SK-N-SH (cell line): ENCODE measurements around the gene TBC1D5. TPM values are rescaled to one million over a fixed set of nuclear protein-coding genes. Genes with fewer than 3 reads are reported as not detected.

Source experiments
- CTCF ChIA-PET: fragments of 300-600, 350-600 bp; formaldehyde crosslinking; extraction: SDS; loops from one replicate; lab custom pipeline; 2021; lab: Yijun Ruan, JAX
- POLR2A ChIA-PET: fragments of 350-600 bp; sonication (Branson Sonifier 250); formaldehyde crosslinking; extraction: SDS; loops from one replicate; lab custom pipeline; 2020; ENCODE audit warnings: antibody characterized with exemption, inconsistent platforms; lab: Yijun Ruan, JAX
- DNase-seq: peaks from one replicate; pipeline ENCODE4 v3.0.0; 2012
- H2AFZ ChIP-seq: fragments of 200-600 bp; sonication (generic); 2 replicates; pipeline ENCODE4 v1.8.1; 2016; ENCODE audit warnings: antibody characterized with exemption, mild to moderate bottlenecking, low read depth
- H3F3A ChIP-seq: fragments of 200-600 bp; sonication (generic); replicated peaks from 2 replicates; pipeline ENCODE3; 2016; ENCODE audit warnings: antibody characterized with exemption, mild to moderate bottlenecking; ENCODE audit not compliant: insufficient read depth
- H3K27ac ChIP-seq, 2 experiments: fragments of 200-500 bp in 1 of 2; fragments of 200-600 bp in 1 of 2; sonication (Bioruptor generic) in 1 of 2; sonication (generic), shearing (Covaris generic) in 1 of 2; 2 replicates each; pipeline versions ENCODE4 v1.5.1 to v1.6.1; 2014 to 2016; ENCODE audit warnings: low read depth in 2 of 2, inconsistent platforms in 1 of 2, low read length in 1 of 2, mild to moderate bottlenecking in 1 of 2, mixed read lengths in 1 of 2
- H3K27me3 ChIP-seq: fragments of 200-600 bp; sonication (generic), shearing (Covaris generic); 2 replicates; pipeline ENCODE4 v1.6.1; 2016; ENCODE audit warnings: mixed run types; ENCODE audit not compliant: insufficient read depth
- H3K36me3 ChIP-seq, 2 experiments: fragments of 200-500 bp in 1 of 2; fragments of 200-600 bp in 1 of 2; sonication (Bioruptor generic) in 1 of 2; sonication (generic) in 1 of 2; replicated peaks in 1 of 2; 2 replicates each; pipeline versions ENCODE3 to v1.5.1; 2014 to 2016; ENCODE audit warnings: low read length in 1 of 2, mild to moderate bottlenecking in 1 of 2; ENCODE audit not compliant: insufficient read depth in 2 of 2, control insufficient read depth in 1 of 2
- H3K4me1 ChIP-seq, 2 experiments: fragments of 200-500 bp in 1 of 2; fragments of 200-600 bp in 1 of 2; sonication (Bioruptor generic) in 1 of 2; sonication (generic), shearing (Covaris generic) in 1 of 2; 2 replicates each; pipeline versions ENCODE4 v1.5.1 to v1.6.1; 2014 to 2016; ENCODE audit warnings: low read depth in 1 of 2, low read length in 1 of 2, mixed run types in 1 of 2; ENCODE audit not compliant: insufficient read depth in 2 of 2, control insufficient read depth in 1 of 2
- H3K4me2 ChIP-seq: fragments of 200-600 bp; sonication (generic), shearing (Covaris generic); 2 replicates; pipeline ENCODE4 v1.6.1; 2017; ENCODE audit warnings: mixed run types
- H3K4me3 ChIP-seq, 2 experiments: fragments of 200-500 bp in 1 of 2; fragments of 200-600 bp in 1 of 2; sonication (Bioruptor generic) in 1 of 2; sonication (generic), shearing (Covaris generic) in 1 of 2; 2 replicates each; pipeline versions ENCODE4 v1.5.1 to v1.8.1; 2014 to 2016; ENCODE audit warnings: low read depth in 2 of 2, inconsistent platforms in 1 of 2, low read length in 1 of 2, mild to moderate bottlenecking in 1 of 2, mixed read lengths in 1 of 2, moderate library complexity in 1 of 2
- H3K79me2 ChIP-seq: fragments of 200-600 bp; sonication (generic); 2 replicates; pipeline ENCODE4 v1.8.1; 2017; ENCODE audit warnings: mild to moderate bottlenecking; ENCODE audit not compliant: insufficient read depth
- H3K9ac ChIP-seq: fragments of 200-600 bp; sonication (generic); 2 replicates; pipeline ENCODE4 v1.6.1; 2017; ENCODE audit warnings: mixed run types
- H3K9me2 ChIP-seq: fragments of 200-600 bp; sonication (generic); 2 replicates; pipeline ENCODE4 v1.6.1; 2017; ENCODE audit warnings: mixed run types
- H3K9me3 ChIP-seq: fragments of 200-600 bp; sonication (generic); 2 replicates; pipeline ENCODE4 v1.6.1; 2017; ENCODE audit warnings: mixed run types, mild to moderate bottlenecking, moderate library complexity
- H4K20me1 ChIP-seq: fragments of 200-600 bp; sonication (generic); 2 replicates; pipeline ENCODE4 v1.6.1; 2017; ENCODE audit warnings: mild to moderate bottlenecking, mixed run types; ENCODE audit not compliant: insufficient read depth
- CTCF ChIP-seq: fragments of 200-600 bp; sonication (generic); IDR thresholded peaks from 2 replicates; pipeline ENCODE4 v1.6.1; 2017; ENCODE audit warnings: antibody characterized with exemption, mild to moderate bottlenecking, moderate library complexity
- ELF1 ChIP-seq: IDR thresholded peaks from 2 replicates; pipeline ENCODE4 v1.4.0; 2012
- EP300 ChIP-seq, 2 experiments: IDR thresholded peaks; 2 replicates each; pipeline versions ENCODE4 v1.4.0 to v1.6.1; 2012; ENCODE audit warnings: borderline replicate concordance in 1 of 2, low read depth in 1 of 2, low read length in 1 of 2
- IRF3 ChIP-seq: fragments of 150-350 bp; IDR thresholded peaks from 2 replicates; pipeline ENCODE4 v1.6.1; 2016; ENCODE audit warnings: mild to moderate bottlenecking, low read depth, low read length
- MAX ChIP-seq: IDR thresholded peaks from 2 replicates; pipeline ENCODE4 v1.4.0; 2012; ENCODE audit warnings: low read depth
- MEF2A ChIP-seq: IDR thresholded peaks from 2 replicates; pipeline ENCODE4 v1.4.0; 2012; ENCODE audit warnings: low read depth, borderline replicate concordance
- NFIC ChIP-seq: IDR thresholded peaks from 2 replicates; pipeline ENCODE4 v1.4.0; 2012; ENCODE audit warnings: borderline replicate concordance
- NRF1 ChIP-seq: IDR thresholded peaks from 2 replicates; pipeline ENCODE4 v1.6.1; 2012; ENCODE audit warnings: low read depth, mild to moderate bottlenecking, low read length
- PBX3 ChIP-seq: IDR thresholded peaks from 2 replicates; pipeline ENCODE4; 2012
- POLR2AphosphoS5 ChIP-seq: IDR thresholded peaks from 2 replicates; pipeline ENCODE4 v1.6.1; 2012; ENCODE audit warnings: low read depth, low read length
- RAD21 ChIP-seq: IDR thresholded peaks from 2 replicates; pipeline ENCODE4 v1.6.1; 2012; ENCODE audit warnings: mild to moderate bottlenecking, low read length
- RCOR1 ChIP-seq: fragments of 150-350 bp; IDR thresholded peaks from 2 replicates; pipeline ENCODE4 v1.6.1; 2017; ENCODE audit warnings: antibody characterized with exemption, low read length
- RFX5 ChIP-seq: IDR thresholded peaks from 2 replicates; pipeline ENCODE4 v1.6.1; 2012; ENCODE audit warnings: mild to moderate bottlenecking, improper control_type of control experiment, low read length
- TAF1 ChIP-seq: IDR thresholded peaks from 2 replicates; pipeline ENCODE4 v1.6.1; 2012; ENCODE audit warnings: low read depth, mild to moderate bottlenecking, low read length, moderate library complexity, borderline replicate concordance
- TEAD4 ChIP-seq: IDR thresholded peaks from 2 replicates; pipeline ENCODE4 v1.4.0; 2012; ENCODE audit warnings: mild to moderate bottlenecking, borderline replicate concordance; ENCODE audit not compliant: insufficient read depth
- USF1 ChIP-seq: IDR thresholded peaks from 2 replicates; pipeline ENCODE4 v1.4.0; 2012; ENCODE audit warnings: low read depth, borderline replicate concordance
- ZBTB33 ChIP-seq: IDR thresholded peaks from 2 replicates; pipeline ENCODE4 v1.4.0; 2012; ENCODE audit warnings: low read depth, borderline replicate concordance
- WGBS: methylation state at CpG from one replicate; pipeline ENCODE4 v1.1.6; 2017; ENCODE audit warnings: low lambda C conversion rate; 5-methylcytosine and 5-hydroxymethylcytosine counted together
- polyA plus RNA-seq, 3 experiments: library from polyadenylated mRNA; depleted of rRNA; stranded (reverse); fragments of >200 nt; gene quantifications; 2 replicates each; pipeline ENCODE4 v1.2.3, GENCODE V29; 2012

Gene TBC1D5
- polyA plus RNA-seq, 1 of the 3 experiments (the other 2 are of a cell fraction): 19.5 TPM

- Histone ChIP-seq H3K36me3 (peaks cover 0 to 9% of the 10 kb centered on the region in 2 experiments), H4K20me1 (no peaks in the 10 kb centered on the region), H3K79me2 (no peaks in the 10 kb centered on the region), H3K4me2 (no peak overlapping the region), H3K4me3 (no peak overlapping the region), H3K9me2 (no peaks in the 10 kb centered on the region), H2AFZ (no peak overlapping the region), H3K27me3 (no peaks in the 10 kb centered on the region), H3K9me3 (no peaks in the 10 kb centered on the region), H3F3A (peaks cover 12% of the 10 kb centered on the region), H3K4me1 (0 out of 4 replicates have a peak, but pooled peaks cover 0 to 9% of the 10 kb centered on the region in 2 experiments), H3K27ac (no peak overlapping the region), H3K9ac (no peak overlapping the region)
- POLR2A ChIA-PET: interaction anchor here (0.6 kb wide), 1 partner anchor 11 kb away, joined by 3 read pairs; no protein-coding TSS in a partner anchor
- no peak for TF ChIP-seq NFIC
- TF ChIP-seq CTCF: no peak
- TF ChIP-seq MAX: no peak
- no peak for TF ChIP-seq ELF1
- no peak for TF ChIP-seq IRF3
- no peak for TF ChIP-seq NRF1
- TF ChIP-seq TAF1: no peak
- no peak for TF ChIP-seq TEAD4
- TF ChIP-seq MEF2A: no peak
- TF ChIP-seq EP300 (IDR thresholded peaks at IDR 0.05; ENCODE audit: borderline replicate concordance in 1 of 2, low read depth in 1 of 2, low read length in 1 of 2): no peak
- no peak for TF ChIP-seq RAD21
- TF ChIP-seq POLR2AphosphoS5: no peak
- 98% methylated on average over 5 of the region's 5 CpGs for WGBS
- DNase-seq: no peak
- CTCF ChIA-PET: no interaction called here
Measured at GRCh38 chr3:17154221-17154620, 588.2 kb downstream of the TBC1D5 start.

- Histone ChIP-seq H3K9ac (no peak overlapping the region), H3K4me2 (no peak overlapping the region), H3K4me1 (no peaks in the 10 kb centered on the region), H3K9me2 (no peaks in the 10 kb centered on the region), H3K79me2 (no peaks in the 10 kb centered on the region), H3K27ac (no peak overlapping the region), H3K36me3 (peaks cover 0 to 9% of the 10 kb centered on the region in 2 experiments), H3K9me3 (no peaks in the 10 kb centered on the region), H4K20me1 (no peaks in the 10 kb centered on the region), H3K27me3 (no peaks in the 10 kb centered on the region), H2AFZ (no peak overlapping the region), H3F3A (peaks cover 10% of the 10 kb centered on the region), H3K4me3 (no peak overlapping the region)
- CTCF ChIA-PET: no interaction called here
- no peak for DNase-seq
- TF ChIP-seq EP300 (IDR thresholded peaks at IDR 0.05; ENCODE audit: borderline replicate concordance in 1 of 2, low read depth in 1 of 2, low read length in 1 of 2): no peak
- no peak for TF ChIP-seq TAF1
- no peak for TF ChIP-seq RCOR1
- TF ChIP-seq RFX5: no peak
- no peak for TF ChIP-seq ZBTB33
- TF ChIP-seq NFIC: no peak
- TF ChIP-seq USF1: no peak
- no peak for TF ChIP-seq CTCF
- TF ChIP-seq PBX3: no peak
- TF ChIP-seq MEF2A: no peak
- no peak for TF ChIP-seq ELF1
- WGBS: 92% methylated on average over 4 of the region's 4 CpGs
- POLR2A ChIA-PET: no interaction called here
Measured at GRCh38 chr3:17153209-17153608, 589.2 kb downstream of the TBC1D5 start.
